ENCODE data around the gene ZBTB22.
"Not testable (repeated sequence)": the region's sequence is repeated elsewhere in the genome, so short reads cannot be mapped to it uniquely, and the experiment has no call there.

The ZBTB22 gene

GRCh38 chr6:33276864-33277662 is 40.5 kb downstream of the ZBTB22 start, which contains the start of gene B3GALT4:
Gene B3GALT4, plus strand, starts transcription at chr6:33277123. Its CDS starts 297 bp downstream, at chr6:33277420.
- peaks cover 16% of the 10 kb centered on the region; the same call in 1 of the 2 replicates for H4K20me1 ChIP-seq (ENCODE audit: insufficient read depth)
- no peak within 1 kb of the TSS for H3K9ac ChIP-seq
- peaks cover 29% of the 10 kb centered on the region; the same call in 1 of the 2 replicates for H3K36me3 ChIP-seq (ENCODE audit: insufficient read depth)
- H3K79me2 ChIP-seq (ENCODE audit: insufficient read depth, low read depth): peaks cover 35% of the 10 kb centered on the region
- peaks cover 24% of the 10 kb centered on the region for H3K4me1 ChIP-seq (ENCODE audit: low read depth, poor library complexity, severe bottlenecking)
- H3K4me2 ChIP-seq: no peak within 1 kb of the TSS
- H3K4me3 ChIP-seq (IDR thresholded peaks at IDR 0.05; ENCODE audit: insufficient read depth, low read depth, low read length): no peak within 1 kb of the TSS
- H3K27me3 ChIP-seq (ENCODE audit: insufficient read depth, low read depth): no peaks in the 10 kb centered on the region
- no peak within 1 kb of the TSS; the same call in 1 of the 2 replicates for H3K27ac ChIP-seq
- no peak within 1 kb of the TSS for H2AFZ ChIP-seq (ENCODE audit: low read depth)
- 0 out of 2 replicates have a peak, but pooled peaks have one; percentile 19 for TF ChIP-seq CTCF (conservative IDR thresholded peaks at IDR 0.05; ENCODE audit: low read depth, low read length)

GRCh38 chr6:33276581-33276863 is 41.0 kb downstream of the ZBTB22 start:
- Histone ChIP-seq H2AFZ (ENCODE audit: low read depth) (no peak overlapping the region), H3K27ac (no peak overlapping the region), H3K79me2 (ENCODE audit: insufficient read depth, low read depth) (peaks cover 36% of the 10 kb centered on the region), H3K36me3 (ENCODE audit: insufficient read depth) (peaks cover 29% of the 10 kb centered on the region; the same call in 1 of the 2 replicates), H3K4me2 (no peak overlapping the region), H3K4me3 (IDR thresholded peaks at IDR 0.05; ENCODE audit: insufficient read depth, low read depth, low read length) (no peak overlapping the region), H4K20me1 (ENCODE audit: insufficient read depth) (peaks cover 16% of the 10 kb centered on the region; the same call in 1 of the 2 replicates), H3K4me1 (ENCODE audit: low read depth, poor library complexity, severe bottlenecking) (peaks cover 24% of the 10 kb centered on the region), H3K9ac (no peak overlapping the region), H3K27me3 (ENCODE audit: insufficient read depth, low read depth) (no peaks in the 10 kb centered on the region)
- TF ChIP-seq CTCF (conservative IDR thresholded peaks at IDR 0.05; ENCODE audit: low read depth, low read length): no peak

- H2AFZ ChIP-seq (ENCODE audit: low read depth); H3K27ac ChIP-seq; H3K4me3 ChIP-seq (IDR thresholded peaks at IDR 0.05; ENCODE audit: insufficient read depth, low read depth, low read length); H3K4me2 ChIP-seq; H3K27me3 ChIP-seq (ENCODE audit: insufficient read depth, low read depth); H3K9ac ChIP-seq: not testable (repeated sequence)
- Histone ChIP-seq H3K4me1 (ENCODE audit: low read depth, poor library complexity, severe bottlenecking) (peaks cover 24% of the 10 kb centered on the region), H3K36me3 (ENCODE audit: insufficient read depth) (peaks cover 29% of the 10 kb centered on the region; the same call in 1 of the 2 replicates), H3K79me2 (ENCODE audit: insufficient read depth, low read depth) (peaks cover 39% of the 10 kb centered on the region), H4K20me1 (ENCODE audit: insufficient read depth) (peaks cover 16% of the 10 kb centered on the region; the same call in 1 of the 2 replicates)
Measured at GRCh38 chr6:33275795-33276580, 41.6 kb downstream of the ZBTB22 start.

- H3K4me3 ChIP-seq (IDR thresholded peaks at IDR 0.05; ENCODE audit: insufficient read depth, low read depth, low read length): no peak overlapping the region
- H3K27me3 ChIP-seq (ENCODE audit: insufficient read depth, low read depth): no peaks in the 10 kb centered on the region
- TF ChIP-seq CTCF (conservative IDR thresholded peaks at IDR 0.05; ENCODE audit: low read depth, low read length): no peak
- peaks cover 42% of the 10 kb centered on the region for H3K79me2 ChIP-seq (ENCODE audit: insufficient read depth, low read depth)
- no peak overlapping the region for H2AFZ ChIP-seq (ENCODE audit: low read depth)
- peak overlapping the region; percentile 85; the same call in 1 of the 2 replicates for H3K27ac ChIP-seq
- peaks cover 16% of the 10 kb centered on the region; the same call in 1 of the 2 replicates for H4K20me1 ChIP-seq (ENCODE audit: insufficient read depth)
- peaks cover 27% of the 10 kb centered on the region for H3K4me1 ChIP-seq (ENCODE audit: low read depth, poor library complexity, severe bottlenecking)
- H3K9ac ChIP-seq: no peak overlapping the region
- peaks cover 29% of the 10 kb centered on the region; the same call in 1 of the 2 replicates for H3K36me3 ChIP-seq (ENCODE audit: insufficient read depth)
- peak overlapping the region; percentile 66 for H3K4me2 ChIP-seq
Measured at GRCh38 chr6:33273924-33274902, 43.3 kb downstream of the ZBTB22 start.

All from KMS-11 (cell line).